HepG2 (cell line): ENCODE data around the gene PARP3. TPM values are rescaled to one million over a fixed set of nuclear protein-coding genes. Genes with fewer than 3 reads are reported as not detected.

ENCODE experiments used
- ARNT2 ChIP-seq: sonication (generic); formaldehyde crosslinking; IDR thresholded peaks from 2 replicates; pipeline ENCODE4 v1.8.0; 2022; ENCODE audit warnings: mild to moderate bottlenecking, low read depth, missing genetic modification reagents, moderate library complexity
- BRD4 ChIP-seq: sonication (generic); formaldehyde crosslinking; IDR thresholded peaks from 2 replicates; pipeline ENCODE4 v1.4.0; 2020; ENCODE audit warnings: missing genetic modification reagents
- CC2D1A ChIP-seq: sonication (generic); formaldehyde crosslinking; IDR thresholded peaks from 2 replicates; pipeline ENCODE4 v1.8.1; 2023; ENCODE audit warnings: mild to moderate bottlenecking, missing genetic modification reagents
- CENPBD1 ChIP-seq: sonication (generic); formaldehyde crosslinking; IDR thresholded peaks from 2 replicates; pipeline ENCODE4 v1.8.0; 2022; ENCODE audit warnings: missing genetic modification reagents, low read depth, mild to moderate bottlenecking, borderline replicate concordance
- DPF2 ChIP-seq: sonication (generic); formaldehyde crosslinking; IDR thresholded peaks from 2 replicates; pipeline ENCODE4 v1.4.0; 2020; ENCODE audit warnings: mild to moderate bottlenecking, low read depth, missing genetic modification reagents, borderline replicate concordance
- FOSL2 ChIP-seq: sonication (generic); formaldehyde crosslinking; IDR thresholded peaks from 2 replicates; pipeline ENCODE4 v1.4.0; 2020; ENCODE audit warnings: missing genetic modification reagents
- FOXJ3 ChIP-seq: sonication (generic); formaldehyde crosslinking; IDR thresholded peaks from 2 replicates; pipeline ENCODE4 v1.4.0; 2020; ENCODE audit warnings: missing genetic modification reagents, mild to moderate bottlenecking, borderline replicate concordance
- IRF9 ChIP-seq: sonication (generic); formaldehyde crosslinking; IDR thresholded peaks from 2 replicates; pipeline ENCODE4 v1.8.0; 2022; ENCODE audit warnings: missing genetic modification reagents, mild to moderate bottlenecking, borderline replicate concordance
- JARID2 ChIP-seq: sonication (generic); formaldehyde crosslinking; IDR thresholded peaks from 2 replicates; pipeline ENCODE4 v1.8.1; 2023; ENCODE audit warnings: missing genetic modification reagents, inconsistent platforms; ENCODE audit not compliant: insufficient replicate concordance
- KAT7 ChIP-seq: IDR thresholded peaks from 2 replicates; pipeline ENCODE4 v1.6.1; 2018; ENCODE audit warnings: borderline replicate concordance, missing compliant biosample characterization
- KLF6 ChIP-seq: IDR thresholded peaks from 2 replicates; pipeline ENCODE4 v1.8.0; 2016; ENCODE audit warnings: missing biosample characterization, missing genetic modification reagents
- POLR2AphosphoS2 ChIP-seq: IDR thresholded peaks from 2 replicates; pipeline ENCODE4 v1.6.1; 2011; ENCODE audit warnings: low read depth, low read length, improper control_type of control experiment
- SMC3 ChIP-seq: IDR thresholded peaks from 2 replicates; pipeline ENCODE4 v1.6.1; 2011; ENCODE audit warnings: low read length, improper control_type of control experiment
- TAF1 ChIP-seq: sonication (generic); formaldehyde crosslinking; IDR thresholded peaks from 2 replicates; pipeline ENCODE4 v1.4.0; 2020; ENCODE audit warnings: missing genetic modification reagents
- TRAFD1 ChIP-seq: sonication (generic); formaldehyde crosslinking; IDR thresholded peaks from 2 replicates; pipeline ENCODE4 v1.5.1; 2020; ENCODE audit warnings: missing genetic modification reagents, mild to moderate bottlenecking, borderline replicate concordance
- ZNF546 ChIP-seq: sonication (generic); formaldehyde crosslinking; conservative IDR thresholded peaks from 2 replicates; pipeline ENCODE4 v1.8.1; 2023; ENCODE audit warnings: mild to moderate bottlenecking, missing genetic modification reagents
- ZNF549 ChIP-seq: sonication (generic); formaldehyde crosslinking; IDR thresholded peaks from 2 replicates; pipeline ENCODE4 v1.5.0; 2020; ENCODE audit warnings: missing genetic modification reagents
- ZNF598 ChIP-seq: sonication (generic); formaldehyde crosslinking; IDR thresholded peaks from 2 replicates; pipeline ENCODE4 v1.5.1; 2020; ENCODE audit warnings: mild to moderate bottlenecking, missing genetic modification reagents, borderline replicate concordance
- ZNF614 ChIP-seq: IDR thresholded peaks from 2 replicates; pipeline ENCODE4 v1.6.1; 2018; ENCODE audit warnings: missing biosample characterization, missing genetic modification reagents, inconsistent platforms, borderline replicate concordance
- ZNF703 ChIP-seq: sonication (generic); formaldehyde crosslinking; IDR thresholded peaks from 2 replicates; pipeline ENCODE4 v1.5.1; 2020; ENCODE audit warnings: missing genetic modification reagents, mild to moderate bottlenecking, moderate library complexity, borderline replicate concordance
- ZNF782 ChIP-seq: sonication (generic); formaldehyde crosslinking; IDR thresholded peaks from 2 replicates; pipeline ENCODE4 v1.4.0; 2020; ENCODE audit warnings: missing genetic modification reagents, mild to moderate bottlenecking, borderline replicate concordance
- ZSCAN30 ChIP-seq: sonication (generic); formaldehyde crosslinking; IDR thresholded peaks from 2 replicates; pipeline ENCODE4 v1.5.0; 2020; ENCODE audit warnings: mild to moderate bottlenecking, missing genetic modification reagents
- ZUFSP ChIP-seq: sonication (generic); formaldehyde crosslinking; IDR thresholded peaks from 2 replicates; pipeline ENCODE4 v1.9.0; 2021; ENCODE audit warnings: missing genetic modification reagents, mild to moderate bottlenecking, borderline replicate concordance
- polyA plus RNA-seq, 8 experiments: library from polyadenylated mRNA; depleted of rRNA in 3 of 8; stranded (reverse) in 7 of 8; unstranded in 1 of 8; fragments of >200 nt; fragmentation: Illumina TruSeq in 4 of 8; extraction: Trizol in 4 of 8; gene quantifications; 2 replicates each; pipeline versions ENCODE4 v1.2.1 to v1.2.3, GENCODE V29; 2011 to 2016; ENCODE audit warnings: low read depth in 4 of 8, missing spikeins in 1 of 8, mixed read lengths in 1 of 8; ENCODE audit not compliant: insufficient read depth in 1 of 8
- total RNA-seq, 5 experiments: library from RNA; depleted of rRNA; stranded (reverse); fragments of >200 nt; fragmentation: Illumina TruSeq; extraction: Trizol; gene quantifications; 2 replicates each; pipeline ENCODE4 v1.2.3, GENCODE V29; 2016; ENCODE audit warnings: low read depth in 1 of 5

Gene PARP3
- total and polyA plus RNA-seq, 2 of the 13 experiments (the other 11 are each of a cell fraction or from before 2014, with no cell fraction given) = 11.2 to 21.5 TPM

- TF ChIP-seq ZNF546 (no peak), ZNF614 (CRISPR knock-in tag) (peak; percentile 79; the same call in 1 of the 2 replicates), FOXJ3 (no peak), TAF1 (CRISPR knock-in tag) (peak; percentile 82), ZSCAN30 (CRISPR knock-in tag) (no peak), FOSL2 (CRISPR knock-in tag) (peak; percentile 60; the same call in 1 of the 2 replicates), SMC3 (peak; percentile 16; the same call in 1 of the 2 replicates), DPF2 (CRISPR knock-in tag) (0 out of 2 replicates have a peak, but pooled peaks have one; percentile 26), KAT7 (CRISPR knock-in tag) (peak; percentile 91; the same call in 1 of the 2 replicates), IRF9 (CRISPR knock-in tag) (peak; percentile 91; the same call in 1 of the 2 replicates), ZNF782 (CRISPR knock-in tag) (peak; percentile 89), ARNT2 (peak; percentile 95), ZNF598 (CRISPR knock-in tag) (peak; percentile 95), BRD4 (peak; percentile 88; the same call in 1 of the 2 replicates), POLR2AphosphoS2 (no peak), JARID2 (CRISPR knock-in tag) (peak; percentile 92), ZUFSP (CRISPR knock-in tag) (no peak), KLF6 (CRISPR knock-in tag) (peak; percentile 75), CENPBD1 (CRISPR knock-in tag) (peak; percentile 9; the same call in 1 of the 2 replicates), CC2D1A (CRISPR knock-in tag) (no peak), ZNF703 (CRISPR knock-in tag) (no peak; the same call in 1 of the 2 replicates), TRAFD1 (CRISPR knock-in tag) (no peak), ZNF549 (CRISPR knock-in tag) (no peak)
Measured at GRCh38 chr3:51941798-51942602, at the start of gene PARP3, which contains the start of gene RRP9 (continued).
